Measurements from ENCODE around the gene CD274. TPM values are rescaled to one million over a fixed set of nuclear protein-coding genes. Genes with fewer than 3 reads are reported as not detected.

Gene CD274
- total RNA-seq, 1 experiment from 2014 or later = 2.5 TPM

DNA sequence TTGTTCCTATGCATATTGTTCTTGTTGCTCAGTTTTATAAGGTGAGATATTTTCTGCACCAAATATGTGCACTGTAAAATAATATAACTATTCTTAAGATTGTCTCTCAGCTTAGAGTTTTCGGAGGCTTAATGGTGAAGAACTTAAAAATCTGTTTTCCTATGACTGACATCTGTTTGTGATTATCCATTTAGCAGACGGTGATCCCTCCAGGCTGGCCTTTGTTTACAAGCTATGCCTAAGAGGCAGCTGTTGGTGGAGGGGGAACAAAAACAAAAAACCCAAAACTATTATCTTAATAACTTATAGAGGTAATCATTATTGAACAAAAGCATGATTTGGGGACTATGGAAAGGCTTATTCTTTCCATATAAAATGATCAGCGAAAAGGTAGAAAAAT lies 60.6 kb downstream of the CD274 start:
- H3K4me3 ChIP-seq (replicated peaks in 1 of 2; ENCODE audit: low read depth in 1 of 2, low read length in 2 of 2) = no peak overlapping the region
- no peaks in the 10 kb centered on the region for H4K20me1 ChIP-seq (ENCODE audit: insufficient read depth)
- no peaks in the 10 kb centered on the region for H3K9me3 ChIP-seq (ENCODE audit: control insufficient read depth in 1 of 2, insufficient read depth in 1 of 2, low read depth in 1 of 2, low read length in 2 of 2)
- H3K79me2 ChIP-seq (ENCODE audit: insufficient read depth, low read length) = no peaks in the 10 kb centered on the region
- H3K36me3 ChIP-seq (ENCODE audit: control insufficient read depth in 1 of 2, insufficient read depth in 2 of 2, low read length in 2 of 2) = no peaks in the 10 kb centered on the region
- ChIA-PET CTCF (interaction anchor here (1.0 kb wide), 1 partner anchor 12 kb away, joined by 3 read pairs; no protein-coding TSS in a partner anchor), POLR2A (no interaction called here), RAD21 (ENCODE audit: low non-redundant PET in 1 of 2, low total read pairs in 2 of 2, uncharacterized antibody in 2 of 2, unreplicated experiment in 2 of 2) (no interaction called here)
- peaks cover 0 to 25% of the 10 kb centered on the region in 2 experiments; a peak in 2 of 4 replicates for H3K4me1 ChIP-seq (ENCODE audit: control insufficient read depth in 1 of 2, insufficient read depth in 2 of 2, low read length in 2 of 2)
- H2AFZ ChIP-seq (ENCODE audit: low read depth, low read length, poor library complexity, severe bottlenecking) = no peak overlapping the region
- no TSS peak for BruUV-seq (replicated peaks)
- DNase-seq (ENCODE audit: low read depth, low spot score) (no peak), ATAC-seq (no peak)
- no peaks in the 10 kb centered on the region for H3K27me3 ChIP-seq (ENCODE audit: insufficient read depth, low read length)
- no peak overlapping the region for H3K9ac ChIP-seq (ENCODE audit: low read length)
- TF ChIP-seq CEBPB (IDR thresholded peaks at IDR 0.05; ENCODE audit: low read depth) (no peak), JUND (IDR thresholded peaks at IDR 0.05) (no peak), CBX3 (IDR thresholded peaks at IDR 0.05; ENCODE audit: low read depth) (no peak), RAD21 (IDR thresholded peaks at IDR 0.05; ENCODE audit: low read depth) (no peak), FOSL1 (IDR thresholded peaks at IDR 0.05; ENCODE audit: low read depth) (no peak), ZFX (IDR thresholded peaks at IDR 0.05) (no peak), ELF1 (IDR thresholded peaks at IDR 0.05; ENCODE audit: borderline replicate concordance, low read depth) (no peak), ZNF274 (IDR thresholded peaks at IDR 0.05; ENCODE audit: low read depth, low read length) (no peak), EGR1 (IDR thresholded peaks at IDR 0.05; ENCODE audit: low read depth) (no peak), EZH2 (IDR thresholded peaks at IDR 0.05) (no peak), YY1 (IDR thresholded peaks at IDR 0.05; ENCODE audit: extremely low read depth, insufficient replicate concordance, low read depth, low read length) (no peak)
- TF ChIP-seq, protein P1, sequence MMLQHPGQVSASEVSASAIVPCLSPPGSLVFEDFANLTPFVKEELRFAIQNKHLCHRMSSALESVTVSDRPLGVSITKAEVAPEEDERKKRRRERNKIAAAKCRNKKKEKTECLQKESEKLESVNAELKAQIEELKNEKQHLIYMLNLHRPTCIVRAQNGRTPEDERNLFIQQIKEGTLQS (IDR thresholded peaks at IDR 0.05) = no peak
- TF ChIP-seq, protein P2, sequence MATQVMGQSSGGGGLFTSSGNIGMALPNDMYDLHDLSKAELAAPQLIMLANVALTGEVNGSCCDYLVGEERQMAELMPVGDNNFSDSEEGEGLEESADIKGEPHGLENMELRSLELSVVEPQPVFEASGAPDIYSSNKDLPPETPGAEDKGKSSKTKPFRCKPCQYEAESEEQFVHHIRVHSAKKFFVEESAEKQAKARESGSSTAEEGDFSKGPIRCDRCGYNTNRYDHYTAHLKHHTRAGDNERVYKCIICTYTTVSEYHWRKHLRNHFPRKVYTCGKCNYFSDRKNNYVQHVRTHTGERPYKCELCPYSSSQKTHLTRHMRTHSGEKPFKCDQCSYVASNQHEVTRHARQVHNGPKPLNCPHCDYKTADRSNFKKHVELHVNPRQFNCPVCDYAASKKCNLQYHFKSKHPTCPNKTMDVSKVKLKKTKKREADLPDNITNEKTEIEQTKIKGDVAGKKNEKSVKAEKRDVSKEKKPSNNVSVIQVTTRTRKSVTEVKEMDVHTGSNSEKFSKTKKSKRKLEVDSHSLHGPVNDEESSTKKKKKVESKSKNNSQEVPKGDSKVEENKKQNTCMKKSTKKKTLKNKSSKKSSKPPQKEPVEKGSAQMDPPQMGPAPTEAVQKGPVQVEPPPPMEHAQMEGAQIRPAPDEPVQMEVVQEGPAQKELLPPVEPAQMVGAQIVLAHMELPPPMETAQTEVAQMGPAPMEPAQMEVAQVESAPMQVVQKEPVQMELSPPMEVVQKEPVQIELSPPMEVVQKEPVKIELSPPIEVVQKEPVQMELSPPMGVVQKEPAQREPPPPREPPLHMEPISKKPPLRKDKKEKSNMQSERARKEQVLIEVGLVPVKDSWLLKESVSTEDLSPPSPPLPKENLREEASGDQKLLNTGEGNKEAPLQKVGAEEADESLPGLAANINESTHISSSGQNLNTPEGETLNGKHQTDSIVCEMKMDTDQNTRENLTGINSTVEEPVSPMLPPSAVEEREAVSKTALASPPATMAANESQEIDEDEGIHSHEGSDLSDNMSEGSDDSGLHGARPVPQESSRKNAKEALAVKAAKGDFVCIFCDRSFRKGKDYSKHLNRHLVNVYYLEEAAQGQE (IDR thresholded peaks at IDR 0.05; ENCODE audit: low read depth) = no peak
- TF ChIP-seq, protein P3, sequence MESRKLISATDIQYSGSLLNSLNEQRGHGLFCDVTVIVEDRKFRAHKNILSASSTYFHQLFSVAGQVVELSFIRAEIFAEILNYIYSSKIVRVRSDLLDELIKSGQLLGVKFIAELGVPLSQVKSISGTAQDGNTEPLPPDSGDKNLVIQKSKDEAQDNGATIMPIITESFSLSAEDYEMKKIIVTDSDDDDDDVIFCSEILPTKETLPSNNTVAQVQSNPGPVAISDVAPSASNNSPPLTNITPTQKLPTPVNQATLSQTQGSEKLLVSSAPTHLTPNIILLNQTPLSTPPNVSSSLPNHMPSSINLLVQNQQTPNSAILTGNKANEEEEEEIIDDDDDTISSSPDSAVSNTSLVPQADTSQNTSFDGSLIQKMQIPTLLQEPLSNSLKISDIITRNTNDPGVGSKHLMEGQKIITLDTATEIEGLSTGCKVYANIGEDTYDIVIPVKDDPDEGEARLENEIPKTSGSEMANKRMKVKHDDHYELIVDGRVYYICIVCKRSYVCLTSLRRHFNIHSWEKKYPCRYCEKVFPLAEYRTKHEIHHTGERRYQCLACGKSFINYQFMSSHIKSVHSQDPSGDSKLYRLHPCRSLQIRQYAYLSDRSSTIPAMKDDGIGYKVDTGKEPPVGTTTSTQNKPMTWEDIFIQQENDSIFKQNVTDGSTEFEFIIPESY (IDR thresholded peaks at IDR 0.05; ENCODE audit: extremely low read depth, insufficient replicate concordance, low read length) = no peak
- TF ChIP-seq, protein P4, sequence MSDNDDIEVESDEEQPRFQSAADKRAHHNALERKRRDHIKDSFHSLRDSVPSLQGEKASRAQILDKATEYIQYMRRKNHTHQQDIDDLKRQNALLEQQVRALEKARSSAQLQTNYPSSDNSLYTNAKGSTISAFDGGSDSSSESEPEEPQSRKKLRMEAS (IDR thresholded peaks at IDR 0.05) = no peak
- no peak overlapping the region for H3K27ac ChIP-seq (ENCODE audit: low read depth, low read length)
- intact Hi-C loops (cut with micrococcal nuclease) = loop anchor here (5.0 to 10.0 kb wide), 2 partner anchors 59 to 64 kb away; partner anchors contain the start of gene CD274
- no peak overlapping the region for H3K4me2 ChIP-seq (ENCODE audit: low read length)
- no peaks in the 10 kb centered on the region for H3K9me2 ChIP-seq (ENCODE audit: insufficient read depth)
